GM19455 (cell line): Measurements from ENCODE around the gene ADCY10.
"Not testable (repeated sequence)": the region's sequence is repeated elsewhere in the genome, so short reads cannot be mapped to it uniquely, and the experiment has no call there.

Experiments used
- ATAC-seq: cut with Tn5 transposase; IDR thresholded peaks from one replicate; pipeline ENCODE4 v1.9.1; 2021; ENCODE audit not compliant: unreplicated experiment

ADCY10 gene

DNA sequence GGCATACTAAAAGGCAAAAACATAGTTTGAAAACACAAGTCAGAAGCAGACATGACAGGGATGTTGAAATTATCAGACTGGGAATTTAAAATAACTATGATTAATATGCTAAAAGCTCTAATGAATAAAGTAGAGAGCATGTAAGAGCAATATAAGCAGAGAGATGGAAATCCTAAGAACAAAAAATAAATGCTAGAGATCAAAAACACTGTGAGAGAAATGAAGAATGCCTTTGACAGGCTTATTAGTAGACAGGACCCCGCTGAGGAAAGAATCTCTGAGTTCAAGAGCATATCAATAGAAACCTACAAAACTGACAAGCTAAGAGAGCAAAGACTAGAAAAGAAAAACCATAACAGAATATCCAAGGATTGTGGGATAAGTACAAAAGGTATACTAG lies 98.3 kb downstream of the ADCY10 start:
- ATAC-seq, result no peak

DNA sequence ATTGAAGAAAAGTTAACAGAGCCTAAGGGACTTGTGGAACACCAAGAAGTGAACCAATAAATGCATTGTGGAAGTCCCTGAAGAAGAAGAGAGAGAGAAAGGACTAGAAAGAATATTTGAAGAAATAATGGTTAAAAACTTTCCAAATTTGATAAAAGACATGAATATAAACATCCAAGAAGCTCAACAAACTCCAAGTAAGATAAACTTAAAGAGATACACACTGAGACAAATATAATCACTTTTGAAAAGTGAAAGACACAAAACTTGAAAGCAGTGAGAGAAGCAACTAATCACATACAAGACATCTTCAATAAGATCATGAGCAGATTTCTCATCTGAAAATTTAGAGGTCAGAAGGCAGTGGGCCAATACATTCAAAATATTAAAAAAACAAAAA lies 101.0 kb downstream of the ADCY10 start:
- ATAC-seq, result no peak

DNA sequence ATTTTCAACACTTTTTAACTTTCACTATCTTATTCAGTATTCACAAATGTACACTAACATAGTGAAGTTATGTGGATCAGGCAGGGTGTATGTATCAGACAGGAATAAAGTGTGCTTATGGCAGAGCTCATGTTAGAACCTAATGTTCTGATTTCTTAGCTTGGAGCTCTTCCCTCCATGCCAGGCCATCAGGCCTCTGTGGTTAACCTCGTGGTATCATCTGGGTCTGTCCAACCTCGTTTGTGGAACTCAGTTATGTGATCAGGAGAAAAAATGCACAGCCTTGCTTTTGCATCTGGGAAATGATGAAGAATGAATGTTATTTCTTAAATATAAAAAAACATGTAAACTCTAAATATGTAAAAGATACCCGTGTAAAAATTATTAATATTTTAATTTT lies 105.2 kb downstream of the ADCY10 start:
- ATAC-seq, result no peak

DNA sequence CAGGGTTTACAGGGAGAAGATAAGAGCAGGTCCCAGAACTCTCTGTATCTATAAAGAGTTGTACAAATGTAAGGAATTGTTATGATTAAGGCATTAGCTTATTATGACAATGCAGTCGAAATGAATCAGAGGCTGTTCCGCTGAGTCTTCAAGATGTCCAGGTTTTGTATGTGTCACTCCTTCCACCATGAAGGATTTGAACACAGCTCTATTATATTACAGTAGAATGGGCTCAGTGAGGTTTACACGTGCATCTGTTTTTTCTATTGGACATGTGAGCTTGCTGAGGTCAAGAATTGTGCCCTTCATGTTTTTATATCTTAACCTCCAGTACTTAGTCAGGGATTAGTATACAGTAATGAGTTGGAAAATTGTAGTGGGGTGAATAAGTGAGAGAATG lies 105.8 kb downstream of the ADCY10 start:
- ATAC-seq, result no peak

DNA sequence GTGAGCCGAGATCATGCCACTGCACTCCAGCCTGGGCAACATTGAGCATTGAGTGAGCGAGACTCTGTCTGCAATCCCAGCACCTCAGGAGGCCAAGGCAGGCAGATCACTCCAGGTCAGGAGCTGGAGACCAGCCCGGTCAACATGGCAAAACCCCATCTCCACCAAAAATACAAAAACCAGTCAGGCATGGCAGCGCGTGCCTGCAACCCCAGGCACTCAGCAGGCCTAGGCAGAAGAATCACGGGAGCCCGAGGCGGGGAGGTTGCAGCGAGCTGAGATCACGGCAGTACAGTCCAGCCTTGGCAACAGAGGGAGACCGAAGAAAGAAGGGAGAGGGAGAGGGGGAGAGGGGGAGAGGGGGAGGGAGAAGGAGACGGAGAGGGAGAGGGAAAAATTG lies 107.3 kb downstream of the ADCY10 start:
- ATAC-seq, result not testable (repeated sequence)

DNA sequence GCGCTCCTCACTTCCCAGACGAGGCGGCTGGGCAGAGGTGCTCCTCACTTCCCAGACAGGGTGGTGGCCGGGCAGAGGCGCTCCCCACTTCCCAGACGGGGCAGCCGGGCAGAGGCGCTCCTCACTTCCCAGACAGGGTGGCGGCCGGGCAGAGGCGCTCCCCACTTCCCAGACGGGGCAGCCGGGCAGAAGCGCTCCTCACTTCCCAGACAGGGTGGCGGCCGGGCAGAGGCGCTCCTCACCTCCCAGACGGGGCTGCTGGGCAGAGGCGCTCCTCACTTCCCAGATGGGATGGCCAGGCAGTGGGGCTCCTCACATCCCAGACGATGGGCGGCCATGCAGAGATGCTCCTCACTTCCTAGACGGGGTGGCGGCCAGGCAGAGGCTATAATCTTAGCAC lies 107.7 kb downstream of the ADCY10 start:
- ATAC-seq, result not testable (repeated sequence)

DNA sequence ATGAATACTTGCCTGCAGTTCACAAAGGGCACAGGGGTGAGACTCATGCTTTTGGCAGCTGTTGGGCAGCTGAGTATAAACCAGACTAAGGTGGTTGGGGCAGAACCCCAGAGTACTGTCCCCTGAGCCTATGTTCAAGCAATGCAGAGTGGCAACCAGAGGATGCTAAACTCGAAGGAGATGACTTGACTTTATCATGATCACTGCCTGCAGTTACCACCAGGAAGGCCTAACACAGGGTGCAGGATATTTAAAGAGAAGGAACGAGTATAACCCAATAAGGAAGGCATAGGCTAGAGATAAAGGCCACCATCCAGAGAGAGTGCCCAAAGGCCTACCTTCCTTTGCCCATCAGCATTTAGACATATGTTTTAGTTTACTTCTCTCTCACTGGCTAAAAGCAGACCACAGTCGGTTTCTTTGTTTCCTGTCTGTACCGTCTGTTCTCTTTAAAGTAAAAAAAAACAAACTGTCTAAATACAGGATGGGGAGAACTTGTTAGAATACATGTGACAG lies 108.8 kb downstream of the ADCY10 start:
- ATAC-seq, result no peak

DNA sequence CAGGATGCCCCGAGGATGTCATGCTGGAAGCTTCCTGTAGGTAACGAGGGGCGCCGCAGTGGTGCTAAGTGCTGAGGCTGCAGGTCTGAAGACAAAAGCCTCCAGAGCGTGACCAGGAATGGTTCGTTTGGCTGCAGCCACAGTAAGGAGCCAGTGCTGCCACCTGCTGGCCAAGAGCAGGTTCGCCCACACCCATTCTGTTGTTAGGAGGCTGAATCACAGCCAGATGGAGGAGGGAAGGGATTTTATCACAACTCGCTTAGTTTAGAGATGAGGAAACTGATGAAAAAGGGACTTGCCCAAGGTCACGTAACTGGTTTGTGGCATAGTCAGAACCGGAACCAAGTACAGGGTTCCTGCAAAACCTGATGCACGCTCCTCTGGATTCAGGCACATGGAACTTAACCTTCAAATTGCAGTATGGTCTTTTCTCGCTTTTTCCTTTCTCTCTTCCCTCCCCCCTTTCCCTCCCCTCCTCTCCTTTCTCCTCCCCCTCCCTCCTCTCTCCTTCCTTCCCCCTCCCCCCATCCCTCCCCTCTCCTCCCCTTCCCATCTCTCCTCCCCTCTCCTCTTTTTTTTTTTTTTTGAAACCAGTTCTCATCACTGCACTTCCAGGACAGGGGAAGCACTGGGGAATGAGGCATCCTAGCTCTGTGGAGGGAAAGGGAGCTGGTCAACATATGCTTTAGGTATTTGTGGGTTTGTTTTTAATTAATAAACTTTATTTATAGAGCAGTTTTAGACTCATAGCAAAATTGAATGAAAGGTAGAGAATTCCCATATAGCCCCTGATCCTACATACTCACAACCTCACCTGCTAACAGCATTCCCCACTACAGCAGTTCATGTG lies 110.4 kb downstream of the ADCY10 start:
- peak; percentile 98 for ATAC-seq

DNA sequence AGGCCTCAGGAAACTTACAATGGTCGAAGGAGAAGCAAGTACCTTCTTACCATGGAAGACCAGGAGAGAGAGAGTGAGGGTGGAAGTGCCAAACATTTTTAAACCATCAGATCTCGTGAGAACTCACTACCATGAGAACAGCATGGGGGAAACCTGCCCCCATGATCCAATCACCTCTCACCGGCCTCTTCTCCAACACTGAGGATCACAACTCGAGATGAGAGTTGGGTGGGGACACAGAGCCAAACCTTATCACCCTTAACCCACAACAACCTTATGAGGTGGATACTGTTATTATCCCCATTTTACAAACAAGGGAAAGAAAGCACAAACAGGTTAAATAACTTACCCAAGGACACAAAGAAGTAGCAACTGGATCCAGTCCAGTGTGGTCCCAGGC lies 111.7 kb downstream of the ADCY10 start:
- ATAC-seq, result no peak

DNA sequence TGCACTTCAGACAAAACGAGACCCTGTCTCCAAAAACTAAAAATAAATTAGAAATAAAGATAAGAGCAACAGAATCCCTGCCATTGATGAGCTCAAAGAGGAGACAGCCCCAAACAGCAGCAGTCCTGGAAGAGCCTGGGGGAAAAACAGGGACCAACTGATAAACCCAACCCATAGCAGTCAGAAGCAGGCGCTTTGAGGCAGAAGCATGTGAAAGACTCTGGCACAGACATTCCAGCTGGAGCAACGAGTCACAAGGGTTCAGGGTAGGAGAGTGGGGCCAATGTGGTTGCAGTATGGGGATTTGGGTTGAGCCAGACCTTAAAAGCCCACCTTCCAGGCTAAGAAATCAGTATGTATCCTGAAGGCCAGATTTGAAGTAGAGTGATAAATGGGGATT lies 113.7 kb downstream of the ADCY10 start:
- ATAC-seq, result no peak

DNA sequence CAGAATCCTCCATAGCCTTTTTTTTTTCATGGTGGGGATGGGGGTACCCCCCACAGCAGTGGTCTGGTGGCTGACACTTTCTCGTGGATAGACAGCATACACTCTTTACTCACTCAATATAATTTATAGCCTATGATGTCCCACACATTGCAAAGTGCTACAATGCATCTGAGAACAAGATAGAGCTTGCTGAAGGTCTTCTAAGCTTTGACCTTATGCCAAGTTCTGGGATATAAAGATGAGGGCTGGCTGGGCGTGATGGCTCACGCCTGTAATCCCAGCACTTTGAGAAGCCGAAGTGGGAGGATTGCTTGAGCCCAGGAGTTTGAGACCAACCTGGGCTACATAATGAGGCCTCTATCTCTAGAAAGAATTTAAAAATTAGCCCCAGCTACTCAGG lies 114.2 kb downstream of the ADCY10 start:
- no peak for ATAC-seq

DNA sequence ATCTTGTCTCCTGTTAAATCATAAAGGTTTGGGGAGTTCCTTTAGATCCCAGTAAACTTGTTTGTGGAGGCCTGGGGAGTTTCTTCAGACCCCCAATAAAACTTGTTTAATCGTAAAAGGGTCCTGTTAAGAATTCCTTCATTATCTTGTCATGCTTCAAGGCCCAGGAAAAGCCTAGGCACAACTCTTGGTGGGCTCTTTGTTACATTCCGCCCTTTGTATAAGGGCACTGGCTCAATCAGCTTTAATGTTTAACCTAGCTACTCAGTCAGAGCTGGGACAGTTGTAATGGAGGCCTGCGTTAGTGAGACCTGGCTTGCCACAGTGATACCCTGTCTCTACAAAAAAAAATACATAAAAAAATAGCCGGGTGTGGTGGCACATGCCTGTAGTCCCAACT lies 115.0 kb downstream of the ADCY10 start:
- ATAC-seq, result no peak

DNA sequence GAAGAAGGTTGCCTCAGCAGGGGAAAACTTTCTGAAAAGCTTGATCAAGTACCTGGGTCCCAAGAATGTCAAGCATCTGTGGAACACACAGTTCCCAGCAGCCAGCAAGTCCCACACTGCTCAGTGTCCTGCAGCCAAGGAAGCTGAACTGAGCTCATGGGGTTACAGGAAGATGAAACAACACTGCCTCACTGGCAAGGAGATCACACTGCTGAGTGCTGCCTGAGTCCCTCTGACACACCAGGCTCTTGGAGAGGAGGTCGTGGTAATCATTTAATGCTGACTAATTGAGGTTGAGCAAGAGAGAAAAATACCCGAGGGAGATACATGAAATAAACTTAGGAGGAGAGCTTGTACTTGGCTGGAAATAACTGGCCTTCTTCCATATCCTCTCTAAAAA lies 116.9 kb downstream of the ADCY10 start:
- ATAC-seq, result no peak

DNA sequence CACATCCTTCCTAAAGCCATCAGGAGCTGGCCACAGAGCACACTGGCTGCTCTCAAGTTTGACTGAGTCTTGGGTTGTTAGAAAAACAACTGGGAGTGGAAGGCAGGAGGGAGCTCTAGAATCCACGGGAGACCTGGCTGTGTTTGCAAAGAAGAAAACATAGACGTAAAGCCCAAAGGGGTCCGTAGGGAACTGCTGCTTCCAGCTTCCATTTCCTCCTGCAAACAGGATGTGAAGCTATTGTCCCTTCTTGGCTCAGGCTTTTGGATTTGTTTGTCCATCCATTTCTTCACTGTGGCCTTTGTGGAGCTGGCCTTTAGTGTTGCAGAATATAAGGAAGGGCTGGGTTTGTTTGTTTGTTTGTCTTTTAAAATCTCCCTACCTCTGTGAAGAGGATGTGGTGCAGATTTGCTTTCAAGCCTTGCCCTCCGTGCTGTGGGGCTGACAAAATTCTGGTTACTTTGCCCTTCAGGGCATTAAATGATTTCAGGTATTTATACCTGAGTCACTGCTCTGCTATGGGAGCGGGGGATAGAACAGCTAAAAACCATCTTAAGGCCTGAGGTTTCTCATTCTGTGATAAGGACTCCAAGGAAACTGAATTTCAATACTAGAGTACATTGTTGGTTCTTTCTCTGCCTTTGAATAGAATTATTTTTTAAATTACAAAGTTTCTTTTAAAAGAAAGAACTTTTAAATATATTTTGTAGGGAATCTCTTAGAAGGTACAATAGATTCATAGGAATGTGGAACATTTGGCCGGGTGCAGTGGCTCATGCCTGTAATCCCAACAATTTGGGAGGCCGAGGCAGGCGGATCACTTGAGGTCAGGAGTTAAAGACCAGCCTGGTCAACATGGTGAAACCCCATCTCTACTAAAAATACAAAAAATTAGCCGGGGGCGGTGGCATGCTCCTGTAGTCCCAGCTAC lies 117.9 kb downstream of the ADCY10 start:
- ATAC-seq, result no peak

DNA sequence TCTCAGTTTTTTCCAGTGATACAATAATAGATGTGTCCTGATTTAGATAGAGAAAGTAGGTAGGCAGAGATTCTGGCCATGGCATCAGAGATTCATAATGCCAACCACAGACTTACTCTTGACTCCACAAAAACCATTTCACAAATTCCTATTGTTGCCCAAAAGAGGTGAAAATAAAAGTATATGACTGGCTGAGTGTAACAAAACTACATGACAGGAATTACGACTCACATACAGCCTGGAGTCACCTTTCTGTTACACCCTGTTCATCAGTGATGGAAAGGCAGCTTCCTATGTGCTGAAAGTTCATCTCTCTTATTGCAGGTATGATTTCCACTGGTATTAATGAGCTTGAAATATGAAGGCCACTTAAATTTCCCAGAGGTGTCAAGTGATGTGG lies 119.9 kb downstream of the ADCY10 start:
- ATAC-seq, result no peak

DNA sequence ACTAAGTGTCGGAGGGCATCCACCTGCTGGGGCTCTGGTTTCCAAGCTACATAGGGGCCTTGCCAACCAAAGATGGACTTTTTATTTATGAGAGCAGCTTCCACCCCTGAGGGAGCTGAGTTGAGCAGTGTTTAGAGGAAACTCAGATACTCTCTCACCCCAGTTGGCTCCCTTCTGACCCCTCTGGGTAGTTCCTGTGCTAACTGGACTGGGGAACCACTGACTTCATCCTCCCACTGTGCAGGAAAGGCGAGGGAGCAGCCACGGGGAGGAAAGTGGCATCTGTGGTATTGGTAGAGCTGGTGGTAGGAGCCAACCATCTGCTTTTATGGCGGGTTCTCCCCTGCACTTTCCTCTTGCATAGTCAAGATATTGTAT lies 121.8 kb downstream of the ADCY10 start:
- ATAC-seq, result no peak

DNA sequence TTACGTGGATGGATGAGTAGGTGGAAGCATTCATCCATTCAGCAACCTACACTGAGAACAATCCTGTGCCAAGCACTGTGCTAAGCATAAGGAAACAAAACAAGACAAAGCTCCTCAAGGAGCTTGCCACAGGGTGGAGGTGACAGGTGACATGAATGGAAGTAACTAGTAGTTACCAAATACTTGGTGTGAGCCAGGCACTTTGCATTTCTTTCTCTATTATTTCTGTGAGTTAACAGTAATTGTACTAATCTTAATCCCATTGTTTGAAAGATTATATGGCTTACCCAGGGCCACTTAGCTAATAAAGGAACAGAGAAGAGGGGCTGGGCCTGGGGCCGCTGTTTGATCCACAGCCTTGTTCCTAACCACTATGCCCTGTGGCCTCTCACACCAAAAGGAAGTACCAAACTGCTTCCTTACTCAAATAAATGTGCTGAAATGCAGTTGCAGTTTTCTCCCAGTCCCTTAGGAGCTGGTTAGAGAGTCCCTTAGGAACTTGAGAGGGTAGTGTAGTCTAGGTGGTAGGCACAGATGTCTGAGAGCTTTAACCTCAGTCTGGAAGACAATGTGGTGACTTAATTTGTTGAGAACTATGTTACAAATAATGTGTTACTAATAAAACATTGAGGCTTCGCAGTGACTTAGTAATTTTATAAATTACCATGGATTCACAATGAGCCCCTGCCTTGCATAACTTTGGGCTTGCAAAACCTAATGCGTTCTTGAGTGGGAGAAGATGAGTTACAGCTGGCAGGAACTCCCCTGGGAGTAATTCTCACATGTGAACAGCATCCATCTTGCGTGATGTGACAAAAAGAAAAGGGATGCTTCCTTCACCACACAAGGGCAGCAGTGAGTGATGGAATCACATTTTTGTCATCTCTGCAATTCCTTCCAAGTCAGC lies 122.4 kb downstream of the ADCY10 start:
- ATAC-seq, result no peak

DNA sequence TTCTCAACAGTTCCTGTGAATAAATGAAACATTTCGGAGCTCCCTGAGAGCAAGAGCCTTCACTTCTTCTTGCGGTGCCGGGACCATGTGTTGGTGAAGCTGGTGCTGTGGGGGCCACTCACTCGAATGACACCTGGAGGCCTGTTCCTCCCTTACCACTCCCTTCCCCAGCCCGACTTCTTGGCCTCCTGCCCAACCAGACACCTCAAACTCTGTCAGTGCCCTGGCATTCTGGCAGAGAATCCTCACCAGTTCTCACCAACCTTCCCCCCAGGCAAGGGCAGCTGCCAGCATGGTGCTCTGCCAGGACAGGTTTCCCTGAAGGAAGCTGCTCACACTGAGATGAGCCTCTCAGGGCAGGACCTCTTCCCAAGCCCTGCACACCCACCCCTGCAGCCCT lies 123.8 kb downstream of the ADCY10 start:
- no peak for ATAC-seq

DNA sequence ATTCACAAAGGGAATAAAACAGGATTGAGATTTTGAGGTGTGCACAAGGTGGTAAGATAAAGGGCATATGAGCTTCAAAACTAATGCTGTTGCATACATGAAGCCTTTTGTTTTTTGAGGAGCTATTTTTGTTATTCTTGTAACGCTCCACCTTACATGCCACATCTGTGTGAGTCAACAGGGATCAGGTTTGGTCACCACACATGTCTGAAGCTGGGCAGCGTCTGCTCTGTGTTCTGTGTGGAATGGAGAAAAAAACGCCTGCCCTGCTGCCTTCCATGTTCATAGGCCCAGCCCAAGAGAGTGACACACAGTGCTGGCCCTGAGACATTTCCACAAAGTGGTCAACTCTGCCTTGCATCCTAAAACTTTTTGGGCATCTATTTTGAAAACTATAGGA lies 124.4 kb downstream of the ADCY10 start:
- no peak for ATAC-seq

DNA sequence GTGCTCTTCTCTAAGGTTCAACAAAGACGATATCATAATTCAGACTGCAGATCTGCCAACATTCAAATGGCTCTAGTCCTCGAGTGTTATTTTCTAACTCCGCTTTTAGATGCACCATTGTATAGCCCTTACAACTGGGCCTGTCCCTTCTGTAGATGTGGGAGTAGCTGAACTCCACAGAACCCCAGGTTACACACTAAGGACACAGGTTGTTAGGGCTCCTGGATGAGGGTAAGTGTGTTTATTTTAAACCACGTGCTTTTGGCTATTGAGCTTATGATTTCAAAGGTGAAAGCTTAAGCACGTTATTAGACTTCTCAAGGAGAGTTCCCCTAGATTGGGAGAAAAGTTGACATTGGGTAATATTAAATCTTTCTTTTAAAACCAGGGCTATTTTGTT lies 127.4 kb downstream of the ADCY10 start:
- ATAC-seq, result no peak
